ENCODE measurements around the gene WDR31.

DNA sequence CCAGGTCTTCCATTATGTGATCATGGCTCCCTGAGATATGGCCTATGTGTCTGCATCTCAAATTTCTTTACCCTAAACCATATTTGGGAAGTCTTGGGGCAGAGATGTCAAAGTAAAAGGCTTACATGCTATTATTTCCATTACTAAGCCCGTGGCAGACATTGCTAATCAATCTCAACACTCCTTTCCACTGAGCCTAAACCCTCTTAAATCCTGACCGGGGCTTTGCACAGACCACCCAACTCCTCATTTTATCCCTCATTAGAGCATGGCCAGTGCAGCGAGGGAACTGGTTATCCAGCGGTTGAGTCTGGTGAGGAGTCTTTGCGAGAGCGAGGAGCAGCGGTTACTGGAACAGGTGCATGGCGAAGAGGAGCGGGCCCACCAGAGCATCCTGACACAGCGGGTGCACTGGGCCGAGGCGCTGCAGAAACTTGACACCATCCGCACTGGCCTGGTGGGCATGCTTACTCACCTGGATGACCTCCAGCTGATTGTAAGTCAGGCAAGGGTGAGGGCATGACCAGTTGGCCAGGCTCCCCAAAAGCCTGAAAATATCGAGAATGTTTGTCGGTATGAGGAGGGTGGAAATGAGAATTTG lies 20.3 kb upstream of the WDR31 start:
- TF ChIP-seq, protein P1, sequence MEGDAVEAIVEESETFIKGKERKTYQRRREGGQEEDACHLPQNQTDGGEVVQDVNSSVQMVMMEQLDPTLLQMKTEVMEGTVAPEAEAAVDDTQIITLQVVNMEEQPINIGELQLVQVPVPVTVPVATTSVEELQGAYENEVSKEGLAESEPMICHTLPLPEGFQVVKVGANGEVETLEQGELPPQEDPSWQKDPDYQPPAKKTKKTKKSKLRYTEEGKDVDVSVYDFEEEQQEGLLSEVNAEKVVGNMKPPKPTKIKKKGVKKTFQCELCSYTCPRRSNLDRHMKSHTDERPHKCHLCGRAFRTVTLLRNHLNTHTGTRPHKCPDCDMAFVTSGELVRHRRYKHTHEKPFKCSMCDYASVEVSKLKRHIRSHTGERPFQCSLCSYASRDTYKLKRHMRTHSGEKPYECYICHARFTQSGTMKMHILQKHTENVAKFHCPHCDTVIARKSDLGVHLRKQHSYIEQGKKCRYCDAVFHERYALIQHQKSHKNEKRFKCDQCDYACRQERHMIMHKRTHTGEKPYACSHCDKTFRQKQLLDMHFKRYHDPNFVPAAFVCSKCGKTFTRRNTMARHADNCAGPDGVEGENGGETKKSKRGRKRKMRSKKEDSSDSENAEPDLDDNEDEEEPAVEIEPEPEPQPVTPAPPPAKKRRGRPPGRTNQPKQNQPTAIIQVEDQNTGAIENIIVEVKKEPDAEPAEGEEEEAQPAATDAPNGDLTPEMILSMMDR (conservative IDR thresholded peaks at IDR 0.05; ENCODE audit: low read depth, low read length) = no peak
- TF ChIP-seq MAZ (IDR thresholded peaks at IDR 0.05; ENCODE audit: borderline replicate concordance, low read depth, low read length) (no peak), CEBPB (IDR thresholded peaks at IDR 0.05; ENCODE audit: low read depth, low read length) (no peak), POLR2A (IDR thresholded peaks at IDR 0.05; ENCODE audit: low read depth, low read length) (no peak), NFE2L2 (IDR thresholded peaks at IDR 0.05; ENCODE audit: low read depth, low read length) (no peak), FOS (IDR thresholded peaks at IDR 0.05; ENCODE audit: low read depth, low read length) (no peak), SMC3 (IDR thresholded peaks at IDR 0.05; ENCODE audit: low read depth, low read length) (no peak), CHD1 (IDR thresholded peaks at IDR 0.05; ENCODE audit: low read depth, low read length) (no peak), RAD21 (IDR thresholded peaks at IDR 0.05; ENCODE audit: low read length) (no peak)
- TF ChIP-seq, protein P2, sequence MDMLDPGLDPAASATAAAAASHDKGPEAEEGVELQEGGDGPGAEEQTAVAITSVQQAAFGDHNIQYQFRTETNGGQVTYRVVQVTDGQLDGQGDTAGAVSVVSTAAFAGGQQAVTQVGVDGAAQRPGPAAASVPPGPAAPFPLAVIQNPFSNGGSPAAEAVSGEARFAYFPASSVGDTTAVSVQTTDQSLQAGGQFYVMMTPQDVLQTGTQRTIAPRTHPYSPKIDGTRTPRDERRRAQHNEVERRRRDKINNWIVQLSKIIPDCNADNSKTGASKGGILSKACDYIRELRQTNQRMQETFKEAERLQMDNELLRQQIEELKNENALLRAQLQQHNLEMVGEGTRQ (IDR thresholded peaks at IDR 0.05; ENCODE audit: low read depth, low read length) = no peak

Data from IMR-90 (cell line).